ENCODE results near the gene FAM107B.

The FAM107B gene

GRCh38 chr10:14556285-14556956 lies 218.3 kb downstream of the FAM107B start:
- H3K4me3 Mint-ChIP-seq = no peak overlapping the region
- DNase-seq = no peak
- H3K27ac Mint-ChIP-seq = peak overlapping the region; percentile 82
- H3K27me3 Mint-ChIP-seq = no peaks in the 10 kb centered on the region
- no peaks in the 10 kb centered on the region for H3K9me3 Mint-ChIP-seq
- CTCF ChIA-PET = interaction anchor here (2.4 kb wide), 1 partner anchor 19 kb away, joined by 11 read pairs; no protein-coding TSS in a partner anchor
- peaks cover 50% of the 10 kb centered on the region for H3K36me3 Mint-ChIP-seq
- H3K4me1 Mint-ChIP-seq = peaks cover 91% of the 10 kb centered on the region

- Mint-ChIP-seq H3K36me3 (peaks cover 54% of the 10 kb centered on the region), H3K27ac (peak overlapping the region; percentile 82), H3K4me1 (peaks cover 89% of the 10 kb centered on the region), H3K4me3 (no peak overlapping the region), H3K9me3 (no peaks in the 10 kb centered on the region), H3K27me3 (no peaks in the 10 kb centered on the region)
- CTCF ChIA-PET = interaction anchor here (2.4 kb wide), 1 partner anchor 19 kb away, joined by 11 read pairs; no protein-coding TSS in a partner anchor
- DNase-seq = no peak
These were observed 218.9 kb downstream of the FAM107B start for GRCh38 chr10:14555807-14556206.

GRCh38 chr10:14554491-14555205 lies 220.0 kb downstream of the FAM107B start:
- Mint-ChIP-seq H3K4me3 (no peak overlapping the region), H3K9me3 (no peaks in the 10 kb centered on the region), H3K27ac (peak overlapping the region; percentile 77), H3K36me3 (peaks cover 56% of the 10 kb centered on the region), H3K4me1 (peaks cover 87% of the 10 kb centered on the region), H3K27me3 (no peaks in the 10 kb centered on the region)
- CTCF ChIA-PET = interaction anchor here (0.8 to 3.4 kb wide), 7 partner anchors 12 to 268 kb away, joined by 3 to 21 read pairs (median 4); no protein-coding TSS in a partner anchor
- no peak for DNase-seq

GRCh38 chr10:14554091-14554490 lies 220.6 kb downstream of the FAM107B start:
- no peaks in the 10 kb centered on the region for H3K9me3 Mint-ChIP-seq
- CTCF ChIA-PET = interaction anchor here (1.0 to 3.4 kb wide), 6 partner anchors 11 to 268 kb away, joined by 3 to 21 read pairs (median 4); no protein-coding TSS in a partner anchor
- H3K4me1 Mint-ChIP-seq = peaks cover 87% of the 10 kb centered on the region
- no peak for DNase-seq
- peaks cover 60% of the 10 kb centered on the region for H3K36me3 Mint-ChIP-seq
- no peaks in the 10 kb centered on the region for H3K27me3 Mint-ChIP-seq
- no peak overlapping the region for H3K4me3 Mint-ChIP-seq
- H3K27ac Mint-ChIP-seq = peak overlapping the region; percentile 77

- Mint-ChIP-seq H3K4me1 (peaks cover 80% of the 10 kb centered on the region), H3K4me3 (no peak overlapping the region), H3K36me3 (peaks cover 62% of the 10 kb centered on the region), H3K27me3 (no peaks in the 10 kb centered on the region), H3K9me3 (no peaks in the 10 kb centered on the region), H3K27ac (peak overlapping the region; percentile 67)
- no peak for DNase-seq
- CTCF ChIA-PET = interaction anchor here (0.6 to 3.4 kb wide), 7 partner anchors 10 to 284 kb away, joined by 3 to 21 read pairs (median 4); partner anchors contain the start of genes CDNF, HSPA14 and MSANTD7
These were observed 221.2 kb downstream of the FAM107B start for GRCh38 chr10:14553448-14553847.

- Mint-ChIP-seq H3K9me3 (no peaks in the 10 kb centered on the region), H3K4me3 (no peak overlapping the region), H3K27ac (peak overlapping the region; percentile 13), H3K27me3 (no peaks in the 10 kb centered on the region), H3K36me3 (peaks cover 61% of the 10 kb centered on the region), H3K4me1 (peaks cover 74% of the 10 kb centered on the region)
- CTCF ChIA-PET = interaction anchor here (1.2 to 7.3 kb wide), 7 partner anchors 9 to 295 kb away, joined by 3 to 47 read pairs (median 5); no protein-coding TSS in a partner anchor
- no peak for DNase-seq
These were observed 222.7 kb downstream of the FAM107B start for GRCh38 chr10:14552015-14552414.

GRCh38 chr10:14550471-14550981 lies 224.2 kb downstream of the FAM107B start:
- Mint-ChIP-seq H3K4me1 (peaks cover 72% of the 10 kb centered on the region), H3K36me3 (peaks cover 57% of the 10 kb centered on the region), H3K27ac (peak overlapping the region; percentile 24), H3K4me3 (no peak overlapping the region), H3K9me3 (no peaks in the 10 kb centered on the region), H3K27me3 (no peaks in the 10 kb centered on the region)
- no peak for DNase-seq
- CTCF ChIA-PET = interaction anchor here (0.9 to 7.3 kb wide), 3 partner anchors 10 to 273 kb away, joined by 4 to 47 read pairs (median 4); no protein-coding TSS in a partner anchor

GRCh38 chr10:14549496-14549895 lies 225.2 kb downstream of the FAM107B start:
- no peak overlapping the region for H3K4me3 Mint-ChIP-seq
- H3K27ac Mint-ChIP-seq = peak overlapping the region; percentile 21
- DNase-seq = no peak
- H3K9me3 Mint-ChIP-seq = no peaks in the 10 kb centered on the region
- H3K4me1 Mint-ChIP-seq = peaks cover 73% of the 10 kb centered on the region
- CTCF ChIA-PET = interaction anchor here (1.4 to 7.3 kb wide), 5 partner anchors 13 to 288 kb away, joined by 4 to 47 read pairs (median 4); partner anchors contain the start of gene CDNF
- peaks cover 55% of the 10 kb centered on the region for H3K36me3 Mint-ChIP-seq
- H3K27me3 Mint-ChIP-seq = no peaks in the 10 kb centered on the region

- H3K9me3 Mint-ChIP-seq = no peaks in the 10 kb centered on the region
- CTCF ChIA-PET = interaction anchor here (1.3 to 7.3 kb wide), 5 partner anchors 12 to 288 kb away, joined by 3 to 47 read pairs (median 4); partner anchors contain the start of gene CDNF
- no peaks in the 10 kb centered on the region for H3K27me3 Mint-ChIP-seq
- H3K36me3 Mint-ChIP-seq = peaks cover 58% of the 10 kb centered on the region
- DNase-seq = no peak
- H3K27ac Mint-ChIP-seq = peak overlapping the region; percentile 58
- H3K4me3 Mint-ChIP-seq = no peak overlapping the region
- peaks cover 73% of the 10 kb centered on the region for H3K4me1 Mint-ChIP-seq
These were observed 225.7 kb downstream of the FAM107B start for GRCh38 chr10:14548970-14549369.

- Mint-ChIP-seq H3K4me3 (no peak overlapping the region), H3K4me1 (peaks cover 76% of the 10 kb centered on the region), H3K9me3 (no peaks in the 10 kb centered on the region), H3K36me3 (peaks cover 58% of the 10 kb centered on the region), H3K27ac (no peak overlapping the region), H3K27me3 (no peaks in the 10 kb centered on the region)
- CTCF ChIA-PET = interaction anchor here (1.1 to 7.3 kb wide), 5 partner anchors 12 to 51 kb away, joined by 3 to 47 read pairs (median 4); no protein-coding TSS in a partner anchor
- no peak for DNase-seq
These were observed 226.2 kb downstream of the FAM107B start for GRCh38 chr10:14548474-14548873.

GRCh38 chr10:14547816-14548215 lies 226.9 kb downstream of the FAM107B start:
- Mint-ChIP-seq H3K27ac (no peak overlapping the region), H3K9me3 (no peaks in the 10 kb centered on the region)

GRCh38 chr10:14545827-14546226 lies 228.9 kb downstream of the FAM107B start:
- no peak overlapping the region for H3K4me3 Mint-ChIP-seq

More at GRCh38 chr10:14547816-14548215, 226.9 kb downstream of the FAM107B start:
- H3K27me3 Mint-ChIP-seq = no peaks in the 10 kb centered on the region
- no peak for DNase-seq
- H3K4me1 Mint-ChIP-seq = peaks cover 76% of the 10 kb centered on the region
- CTCF ChIA-PET = interaction anchor here (1.1 to 7.3 kb wide), 4 partner anchors 11 to 50 kb away, joined by 3 to 47 read pairs (median 4); no protein-coding TSS in a partner anchor
- no peak overlapping the region for H3K4me3 Mint-ChIP-seq
- peaks cover 53% of the 10 kb centered on the region for H3K36me3 Mint-ChIP-seq

GRCh38 chr10:14543904-14544210 lies 230.8 kb downstream of the FAM107B start:
- Mint-ChIP-seq H3K4me3 (no peak overlapping the region), H3K36me3 (peaks cover 52% of the 10 kb centered on the region), H3K4me1 (peaks cover 79% of the 10 kb centered on the region), H3K27me3 (no peaks in the 10 kb centered on the region), H3K27ac (peak overlapping the region; percentile 90), H3K9me3 (no peaks in the 10 kb centered on the region)
- DNase-seq = no peak
- CTCF ChIA-PET = interaction anchor here (0.6 to 4.6 kb wide), 12 partner anchors 9 to 347 kb away, joined by 3 to 21 read pairs (median 5); no protein-coding TSS in a partner anchor

More at GRCh38 chr10:14545827-14546226, 228.9 kb downstream of the FAM107B start:
- DNase-seq = no peak
- Mint-ChIP-seq H3K27me3 (no peaks in the 10 kb centered on the region), H3K4me1 (peaks cover 74% of the 10 kb centered on the region), H3K9me3 (no peaks in the 10 kb centered on the region), H3K27ac (no peak overlapping the region), H3K36me3 (peaks cover 54% of the 10 kb centered on the region)
- CTCF ChIA-PET = interaction anchor here (7.3 kb wide), 1 partner anchor 9 kb away, joined by 47 read pairs; no protein-coding TSS in a partner anchor
